DMS153 treated with DMSO at 0.1 percent for 48 hours (cell line): ENCODE measurements around the gene ELMO3.
A peak's percentile ranks its signal among the peaks of the same experiment; 100 is the strongest.

Experiments
- DNase-seq: peaks from one replicate; lab custom pipeline; 2025; ENCODE audit not compliant: unreplicated experiment; lab: John Stamatoyannopoulos, UW

Gene ELMO3

DNA sequence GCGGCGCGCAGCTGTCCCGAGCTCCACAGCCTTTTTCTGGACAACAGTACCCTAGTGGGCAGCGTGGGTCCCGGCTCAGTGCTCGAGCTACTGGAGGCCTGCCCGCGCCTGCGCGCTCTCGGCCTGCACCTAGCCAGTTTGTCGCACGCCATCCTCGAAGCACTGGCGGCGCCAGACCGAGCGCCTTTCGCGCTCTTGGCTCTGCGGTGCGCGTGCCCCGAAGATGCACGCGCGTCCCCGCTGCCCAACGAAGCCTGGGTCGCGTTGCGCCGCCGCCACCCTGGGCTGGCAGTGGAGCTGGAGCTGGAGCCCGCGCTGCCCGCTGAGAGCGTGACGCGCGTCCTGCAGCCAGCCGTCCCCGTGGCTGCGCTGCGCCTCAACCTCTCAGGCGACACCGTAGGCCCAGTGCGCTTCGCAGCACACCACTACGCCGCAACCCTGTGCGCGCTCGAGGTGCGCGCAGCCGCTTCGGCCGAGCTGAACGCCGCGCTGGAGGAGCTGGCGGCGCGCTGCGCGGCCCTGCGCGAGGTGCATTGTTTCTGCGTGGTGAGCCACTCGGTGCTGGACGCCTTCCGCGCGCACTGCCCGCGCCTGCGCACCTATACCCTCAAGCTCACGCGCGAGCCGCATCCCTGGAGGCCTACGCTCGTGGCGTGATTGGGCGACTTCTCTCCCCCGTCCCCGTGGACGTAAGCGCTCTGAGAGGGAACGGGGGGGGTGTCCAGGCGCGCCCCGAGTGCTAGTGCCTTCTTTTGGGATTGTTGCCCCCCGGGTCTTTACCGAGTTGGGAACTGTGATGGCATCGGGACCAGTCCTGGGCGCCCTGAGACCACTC lies 35.5 kb upstream of the ELMO3 start:
- DNase-seq = peak; percentile 57

DNA sequence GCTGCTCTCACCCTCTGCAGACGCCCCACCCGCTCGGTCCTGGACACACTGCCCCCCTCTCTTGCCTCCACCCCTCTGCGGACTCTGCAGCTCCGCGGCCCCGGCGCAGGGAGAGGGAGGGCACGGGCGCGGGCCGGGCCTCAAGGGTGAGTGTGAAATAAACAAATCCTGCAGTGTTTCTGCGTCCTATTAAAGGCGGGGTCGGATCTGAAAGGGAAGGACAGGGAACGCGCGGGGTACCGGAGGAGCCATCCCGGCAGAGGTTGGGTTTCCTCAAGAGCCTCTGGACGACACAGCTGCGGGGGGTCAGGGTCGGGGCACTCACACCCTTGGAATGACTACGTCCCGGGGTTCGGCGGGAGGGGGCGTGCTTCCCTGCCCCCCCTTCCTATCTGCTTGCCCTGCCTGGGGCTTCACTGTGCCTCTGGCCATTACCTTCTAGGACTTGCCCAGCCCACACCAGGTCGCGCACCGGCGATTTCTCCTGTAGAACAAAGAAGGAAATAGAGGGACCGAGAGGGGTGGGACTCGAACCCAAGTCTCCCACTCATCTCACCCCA lies 34.9 kb upstream of the ELMO3 start:
- DNase-seq = peak; percentile 57

DNA sequence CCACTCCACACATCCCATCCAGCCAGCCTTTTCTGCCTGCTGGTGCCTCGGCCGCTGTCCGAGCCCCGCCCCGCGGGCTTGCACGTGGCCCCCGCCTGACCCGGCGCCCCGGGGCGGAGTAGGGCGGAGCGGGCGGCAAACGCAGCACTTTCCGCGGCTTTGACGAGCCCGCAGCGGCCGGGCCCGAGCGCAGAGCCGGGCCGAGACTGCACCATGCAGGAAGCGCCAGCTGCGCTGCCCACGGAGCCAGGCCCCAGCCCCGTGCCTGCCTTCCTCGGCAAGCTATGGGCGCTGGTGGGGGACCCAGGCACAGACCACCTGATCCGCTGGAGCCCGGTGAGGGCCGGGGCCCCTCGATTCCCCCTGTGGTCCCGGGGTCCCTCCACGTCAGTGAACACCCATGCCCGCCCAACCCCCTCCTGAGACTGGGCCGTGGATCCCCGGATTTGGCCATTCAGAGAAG lies 34.3 kb upstream of the ELMO3 start, which contains the start of gene HSF4:
Gene HSF4, plus strand, starts transcription at position 147 of the 463 bp plus-strand sequence. Its CDS starts 67 bp downstream, at position 214.
- DNase-seq = no peak

DNA sequence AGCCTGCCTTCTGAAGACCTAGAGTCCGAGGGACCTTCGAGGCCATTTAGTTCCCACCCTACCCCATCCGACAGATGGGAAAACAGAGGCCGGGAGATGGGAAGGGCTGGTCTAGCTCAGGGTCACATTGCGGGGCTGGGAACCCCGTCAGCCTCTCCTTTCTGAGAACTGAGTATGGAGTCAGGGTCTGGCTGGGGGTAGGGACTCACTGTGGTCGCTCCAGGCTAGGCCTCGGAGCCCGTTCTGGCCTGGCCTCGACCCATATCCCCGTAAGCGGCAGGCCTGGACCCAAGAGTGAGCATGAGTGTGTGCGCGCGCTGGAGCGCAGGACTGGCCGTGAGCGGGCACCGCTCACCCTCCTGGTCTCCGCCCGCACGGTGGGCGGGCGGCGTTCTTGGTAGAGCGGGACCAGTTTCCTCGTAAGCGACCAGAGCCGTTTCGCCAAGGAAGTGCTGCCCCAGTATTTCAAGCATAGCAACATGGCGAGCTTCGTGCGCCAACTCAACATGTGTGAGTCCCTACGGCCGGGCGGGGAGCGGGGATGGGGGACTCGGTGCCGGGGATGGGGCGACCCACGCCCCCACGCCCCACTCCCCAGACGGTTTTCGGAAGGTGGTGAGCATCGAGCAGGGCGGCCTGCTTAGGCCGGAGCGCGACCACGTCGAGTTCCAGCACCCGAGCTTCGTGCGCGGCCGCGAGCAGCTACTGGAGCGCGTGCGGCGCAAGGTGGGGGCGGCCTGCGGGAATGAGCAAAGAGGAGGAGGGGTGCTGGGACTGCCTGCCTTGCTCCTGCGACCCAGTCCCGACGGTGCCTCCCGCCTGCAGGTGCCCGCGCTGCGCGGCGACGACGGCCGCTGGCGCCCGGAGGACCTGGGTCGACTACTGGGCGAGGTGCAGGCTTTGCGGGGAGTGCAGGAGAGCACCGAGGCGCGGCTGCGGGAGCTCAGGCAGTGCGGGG lies 33.5 kb upstream of the ELMO3 start:
- DNase-seq = no peak

DNA sequence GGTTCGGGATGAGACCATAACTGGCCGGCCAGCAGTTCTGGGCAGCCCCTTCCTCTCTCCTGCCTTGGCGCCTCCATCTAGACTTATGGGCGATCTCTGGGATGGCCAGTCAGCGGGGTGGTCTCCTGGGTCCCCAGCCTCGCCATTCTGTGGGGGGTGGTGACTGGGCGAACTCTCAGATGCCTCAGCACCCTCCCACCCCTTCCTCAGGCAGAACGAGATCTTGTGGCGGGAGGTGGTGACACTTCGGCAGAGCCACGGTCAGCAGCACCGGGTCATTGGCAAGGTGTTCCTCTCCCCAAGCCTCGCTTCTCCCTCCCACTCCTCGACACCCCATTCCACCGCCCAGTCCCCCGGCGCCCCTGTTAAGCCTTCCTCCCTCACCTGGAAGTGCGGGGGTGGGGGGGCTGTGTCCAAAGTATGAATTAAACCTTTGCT lies 32.8 kb upstream of the ELMO3 start:
- DNase-seq = no peak

DNA sequence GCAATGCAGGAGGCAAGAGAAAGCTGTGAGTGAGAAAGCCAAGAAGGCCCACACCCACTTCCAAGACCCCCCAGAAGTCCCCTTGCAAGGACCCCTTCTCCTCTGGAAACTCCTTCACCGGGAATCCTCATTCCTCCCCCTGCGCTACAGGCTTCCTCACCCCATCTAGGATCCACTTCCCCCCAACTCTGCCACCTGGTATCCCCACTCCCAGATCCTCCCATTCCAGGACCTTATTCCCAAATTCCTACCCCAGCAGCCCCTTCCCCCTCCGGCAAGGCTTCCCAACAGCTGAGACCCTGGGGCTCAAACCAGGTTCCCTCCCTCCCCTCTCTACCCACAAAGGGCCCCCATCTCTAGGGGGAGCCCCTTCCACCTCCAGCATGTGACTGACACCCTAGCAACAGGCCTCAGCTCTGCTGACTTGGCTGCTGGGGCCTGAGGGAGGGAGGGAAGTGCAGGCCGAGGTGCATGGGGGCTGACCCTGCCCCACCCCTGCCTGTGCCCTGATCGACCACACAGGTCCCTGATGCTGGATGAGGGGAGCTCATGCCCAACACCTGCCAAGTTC lies 32.2 kb upstream of the ELMO3 start:
- DNase-seq = no peak

DNA sequence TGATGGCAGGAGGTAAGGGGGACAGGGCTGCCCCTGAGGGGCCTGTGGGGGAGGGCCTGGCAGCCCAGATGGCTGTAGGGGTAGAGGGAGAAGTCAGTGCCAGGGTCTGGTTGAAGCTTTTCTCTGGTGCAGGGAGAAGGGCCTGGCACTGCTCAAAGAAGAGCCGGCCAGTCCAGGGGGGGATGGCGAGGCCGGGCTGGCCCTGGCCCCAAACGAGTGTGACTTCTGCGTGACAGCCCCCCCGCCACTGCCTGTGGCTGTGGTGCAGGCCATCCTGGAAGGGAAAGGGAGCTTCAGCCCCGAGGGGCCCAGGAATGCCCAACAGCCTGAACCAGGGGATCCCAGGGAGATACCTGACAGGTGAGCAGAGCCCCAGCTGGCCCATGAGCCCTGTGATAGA lies 31.3 kb upstream of the ELMO3 start:
- no peak for DNase-seq

DNA sequence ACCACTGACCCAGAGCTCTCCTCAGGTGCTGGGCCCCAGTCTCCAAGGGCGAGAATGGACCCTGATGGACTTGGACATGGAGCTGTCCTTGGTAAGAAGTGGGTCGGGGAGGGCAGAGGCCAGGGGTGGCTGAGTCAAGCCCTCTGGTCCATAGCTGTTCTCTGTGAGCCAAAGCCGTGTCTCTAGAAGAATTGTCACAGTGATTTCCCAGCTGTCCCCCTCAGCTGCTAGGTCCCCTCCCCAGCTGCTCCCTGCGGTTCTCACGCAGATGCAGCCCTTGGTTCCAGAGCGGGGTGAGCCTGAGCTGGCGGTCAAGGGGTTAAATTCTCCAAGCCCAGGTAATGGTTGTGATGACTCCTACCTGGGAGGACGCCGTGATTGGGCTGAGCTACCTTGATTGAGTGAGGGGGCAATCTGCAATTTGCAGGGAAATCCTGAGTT lies 29.9 kb upstream of the ELMO3 start:
- no peak for DNase-seq

DNA sequence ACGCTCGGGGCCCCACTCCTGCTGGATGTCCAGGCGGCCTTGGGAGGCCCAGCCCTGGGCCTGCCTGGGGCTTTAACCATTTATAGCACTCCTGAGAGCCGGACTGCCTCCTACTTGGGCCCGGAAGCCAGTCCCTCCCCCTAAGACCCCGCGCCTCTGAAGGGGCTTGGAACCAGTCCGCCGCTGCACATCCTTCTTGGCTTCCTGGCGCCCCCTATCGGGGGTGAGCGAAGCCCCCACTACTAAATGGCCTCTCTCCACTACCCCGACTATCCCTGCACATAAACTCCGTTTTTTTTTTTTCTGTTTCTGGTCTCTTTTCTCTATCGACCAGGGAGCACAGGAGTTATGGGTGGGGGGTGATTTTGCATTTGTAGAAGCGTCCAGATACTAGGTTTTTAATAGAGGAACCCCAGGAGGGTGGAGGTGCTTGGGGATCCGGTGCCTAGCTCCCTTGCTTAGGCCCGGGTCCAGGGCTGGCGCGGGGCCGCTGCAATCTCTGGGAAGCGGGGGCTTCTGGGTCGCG lies 29.2 kb upstream of the ELMO3 start:
- DNase-seq = peak; percentile 12

DNA sequence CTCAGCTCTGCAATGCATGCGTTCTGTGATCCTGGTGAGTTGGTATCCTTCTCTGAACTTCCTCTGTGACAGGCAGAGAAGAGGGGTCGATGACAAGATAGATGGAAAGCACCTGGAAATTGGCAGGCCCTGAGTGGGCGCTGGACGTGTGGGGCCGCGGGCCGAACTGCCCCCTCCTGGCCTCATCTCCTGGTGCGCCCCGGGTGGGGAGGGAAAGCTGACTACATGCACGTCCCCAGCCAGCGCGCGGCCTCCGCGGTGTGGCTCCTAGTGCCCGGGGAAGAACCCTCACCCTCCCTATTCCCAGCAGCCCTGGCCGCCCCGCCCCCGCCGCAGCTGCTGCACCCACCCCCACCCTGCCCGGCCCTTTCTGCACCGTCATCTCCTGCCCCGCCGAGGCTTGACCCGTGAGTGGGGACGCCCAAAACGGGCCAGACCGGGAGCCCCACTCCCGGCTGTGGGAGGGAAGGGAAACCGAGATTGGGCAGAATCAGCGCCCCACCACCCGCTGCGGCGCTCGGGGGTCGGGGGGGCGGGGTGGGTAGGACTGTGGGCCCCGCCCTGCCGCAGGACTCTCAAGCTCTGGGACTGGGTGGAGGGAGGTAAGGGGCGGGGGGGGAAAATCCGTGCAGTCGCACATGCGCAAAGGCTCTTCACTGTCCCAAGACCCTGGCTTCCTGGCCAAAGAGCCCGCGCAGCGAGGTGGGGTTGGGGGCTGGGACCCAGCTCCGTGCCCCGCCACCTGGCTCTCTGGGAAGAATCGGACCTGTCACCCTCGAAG lies 28.6 kb upstream of the ELMO3 start, which contains the start of gene NOL3:
Gene NOL3, plus strand, starts transcription at position 371 of the 781 bp plus-strand sequence.
- DNase-seq = peak; percentile 77

DNA sequence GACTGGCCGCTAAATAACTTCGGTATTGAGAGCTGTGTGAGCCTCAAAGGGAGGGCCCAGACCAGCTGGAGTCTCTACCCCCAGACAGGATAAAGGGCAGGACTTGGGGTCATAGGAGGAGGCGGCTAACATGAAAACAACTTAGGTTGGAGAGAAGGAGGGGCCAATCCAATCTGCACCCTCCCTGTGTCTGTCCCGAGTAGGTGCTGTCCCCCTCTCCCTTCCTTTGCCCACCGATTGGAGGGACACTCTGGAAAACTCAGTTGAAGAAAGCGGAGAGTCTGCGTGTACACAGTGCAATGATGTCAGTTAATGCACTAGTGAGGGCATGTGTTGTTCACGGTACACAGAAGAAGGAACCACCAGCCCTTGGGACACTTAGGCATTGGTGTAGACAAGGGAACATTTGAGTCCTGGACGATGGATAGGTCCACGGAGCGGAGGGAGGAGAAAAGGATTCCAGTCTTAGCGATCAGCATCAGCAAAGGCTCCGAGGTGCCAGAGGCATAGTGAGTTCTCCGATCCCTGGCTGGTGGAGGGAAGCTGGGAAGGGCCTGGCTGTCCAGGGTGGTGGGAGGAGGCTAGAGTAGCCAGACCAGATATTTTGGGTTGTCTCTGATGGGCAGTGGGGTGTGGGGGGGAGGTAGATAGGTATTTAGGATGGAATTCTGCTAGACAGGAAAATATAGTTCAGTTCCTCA lies 27.8 kb upstream of the ELMO3 start:
- DNase-seq = no peak

DNA sequence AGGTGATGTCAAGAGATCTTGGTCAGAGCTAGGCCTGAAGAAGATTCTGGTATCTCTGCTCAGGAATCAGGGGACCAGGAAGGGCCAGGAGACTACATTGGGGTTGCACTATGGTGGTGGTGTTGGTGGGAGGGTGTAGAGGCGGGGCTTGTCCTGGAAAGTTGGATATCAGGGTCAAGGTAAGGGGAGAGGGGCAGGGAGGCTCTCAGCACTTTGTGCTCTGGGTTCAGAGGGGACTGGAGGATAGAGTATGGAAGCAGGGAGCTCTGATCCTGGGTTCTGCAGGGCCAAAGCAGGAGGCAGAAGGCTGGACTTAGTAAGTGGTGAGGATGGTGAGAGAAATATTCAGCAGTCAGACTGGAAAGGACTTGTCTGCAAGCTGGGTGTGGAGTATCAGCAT lies 25.6 kb upstream of the ELMO3 start:
- DNase-seq = no peak

DNA sequence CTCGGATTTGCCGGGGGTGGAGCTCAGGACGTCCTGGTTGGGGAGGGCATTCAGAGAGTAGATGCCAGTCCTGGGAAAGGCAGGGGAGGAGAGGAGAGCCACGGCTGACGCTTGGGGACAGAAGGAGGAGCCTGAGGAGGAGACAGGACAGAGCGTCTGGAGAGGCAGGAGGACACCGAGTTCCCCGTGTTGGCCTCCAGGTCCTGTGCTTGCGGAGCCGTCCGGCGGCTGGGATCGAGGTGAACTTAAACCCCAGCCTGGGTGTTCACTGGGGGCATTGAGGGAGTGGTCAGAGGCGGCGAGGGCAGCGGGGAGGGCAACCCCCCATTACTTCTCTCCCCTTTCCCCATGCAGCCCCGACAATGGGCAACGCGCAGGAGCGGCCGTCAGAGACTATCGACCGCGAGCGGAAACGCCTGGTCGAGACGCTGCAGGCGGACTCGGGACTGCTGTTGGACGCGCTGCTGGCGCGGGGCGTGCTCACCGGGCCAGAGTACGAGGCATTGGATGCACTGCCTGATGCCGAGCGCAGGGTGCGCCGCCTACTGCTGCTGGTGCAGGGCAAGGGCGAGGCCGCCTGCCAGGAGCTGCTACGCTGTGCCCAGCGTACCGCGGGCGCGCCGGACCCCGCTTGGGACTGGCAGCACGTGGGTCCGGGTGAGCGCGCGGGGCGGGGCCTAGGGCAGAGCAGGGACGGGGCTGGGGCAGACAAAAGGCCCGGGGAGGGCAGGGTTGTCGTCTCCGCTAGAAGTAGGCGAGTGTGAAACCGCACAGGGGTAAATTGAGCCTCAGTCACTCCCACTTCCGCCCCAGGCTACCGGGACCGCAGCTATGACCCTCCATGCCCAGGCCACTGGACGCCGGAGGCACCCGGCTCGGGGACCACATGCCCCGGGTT lies 24.9 kb upstream of the ELMO3 start:
- DNase-seq = peak; percentile 62

DNA sequence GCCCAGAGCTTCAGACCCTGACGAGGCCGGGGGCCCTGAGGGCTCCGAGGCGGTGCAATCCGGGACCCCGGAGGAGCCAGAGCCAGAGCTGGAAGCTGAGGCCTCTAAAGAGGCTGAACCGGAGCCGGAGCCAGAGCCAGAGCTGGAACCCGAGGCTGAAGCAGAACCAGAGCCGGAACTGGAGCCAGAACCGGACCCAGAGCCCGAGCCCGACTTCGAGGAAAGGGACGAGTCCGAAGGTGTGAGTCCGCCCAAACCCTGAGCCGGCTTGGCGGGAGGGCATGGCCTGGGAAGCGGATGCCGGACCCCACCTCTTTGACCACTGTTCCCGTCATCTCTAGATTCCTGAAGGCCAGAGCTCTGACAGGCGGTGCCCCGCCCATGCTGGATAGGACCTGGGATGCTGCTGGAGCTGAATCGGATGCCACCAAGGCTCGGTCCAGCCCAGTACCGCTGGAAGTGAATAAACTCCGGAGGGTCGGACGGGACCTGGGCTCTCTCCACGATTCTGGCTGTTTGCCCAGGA lies 24.2 kb upstream of the ELMO3 start:
- no peak for DNase-seq

DNA sequence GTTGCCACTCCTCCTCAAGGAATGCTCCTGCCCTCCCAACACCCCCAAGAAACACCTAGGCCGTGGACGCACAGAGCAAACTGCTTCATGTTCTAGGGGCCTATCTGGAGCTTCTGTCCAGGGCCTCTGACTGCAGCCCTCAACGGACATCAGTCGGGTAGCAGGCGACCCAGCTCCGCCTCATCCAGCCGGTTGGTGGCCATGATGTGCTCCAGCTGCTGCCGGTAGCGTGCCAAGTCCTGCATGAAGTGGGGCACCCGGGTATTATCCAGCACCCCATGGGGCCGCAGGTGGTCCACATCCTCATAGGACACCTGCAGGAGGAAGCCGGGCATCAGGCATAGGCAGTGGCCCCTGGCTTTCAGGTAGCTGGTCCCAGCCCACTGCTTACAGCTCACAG lies 22.3 kb upstream of the ELMO3 start:
- DNase-seq = no peak

DNA sequence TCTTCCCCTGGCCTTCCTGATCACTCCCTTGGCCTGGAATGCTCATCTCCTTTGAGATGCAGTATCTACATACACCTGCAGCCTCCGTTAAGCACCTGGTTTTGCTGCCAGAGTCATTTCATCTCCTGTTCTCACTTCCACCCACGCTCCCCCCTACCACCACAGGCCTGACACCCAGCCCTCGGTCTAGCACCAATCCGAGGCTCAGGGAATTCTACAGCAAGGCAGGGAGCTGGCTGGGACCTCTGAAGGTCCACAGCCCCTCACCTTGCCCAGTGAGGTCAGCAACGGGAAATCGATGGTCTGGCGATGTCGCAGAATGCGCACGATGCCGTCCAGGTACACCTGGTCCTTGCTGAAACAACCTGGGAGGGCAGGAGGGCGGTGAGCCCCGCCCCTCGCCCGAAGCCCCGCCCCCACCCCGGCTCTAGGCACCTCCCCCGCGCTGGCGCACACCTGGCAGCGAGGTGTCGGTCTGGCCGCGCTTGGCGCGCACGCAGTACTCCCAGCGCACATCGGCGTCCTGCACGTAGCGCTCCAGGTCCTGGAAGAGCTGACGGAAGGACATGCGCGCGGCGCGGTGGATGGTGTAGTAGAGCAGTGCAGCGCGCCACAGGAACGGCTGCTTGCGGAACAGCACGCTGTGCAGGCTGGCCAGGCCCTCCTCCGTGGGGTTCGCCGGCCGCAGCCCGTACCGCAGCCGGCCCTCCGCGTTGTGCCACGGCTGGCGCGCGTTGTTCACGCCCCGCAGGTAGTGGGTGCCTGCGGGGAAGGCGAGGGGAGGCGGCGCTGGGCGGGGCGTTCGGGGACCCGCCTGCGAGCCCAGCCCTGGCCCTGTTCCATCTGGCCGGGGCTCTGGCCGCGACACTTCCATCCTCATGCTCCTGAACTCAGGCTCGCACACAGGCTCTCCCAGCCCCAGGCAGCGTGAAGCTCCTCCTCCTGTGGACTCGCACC lies 20.9 kb upstream of the ELMO3 start:
- DNase-seq = peak; percentile 84
